Ecto neural progenitor cell (in vitro differentiated cells): ENCODE measurements around the gene VEGFA.

Experiments used
- DNase-seq: peaks from one replicate; pipeline ENCODE4 v3.0.0-alpha.2; 2018; ENCODE audit warnings: low spot score

Gene VEGFA

DNA sequence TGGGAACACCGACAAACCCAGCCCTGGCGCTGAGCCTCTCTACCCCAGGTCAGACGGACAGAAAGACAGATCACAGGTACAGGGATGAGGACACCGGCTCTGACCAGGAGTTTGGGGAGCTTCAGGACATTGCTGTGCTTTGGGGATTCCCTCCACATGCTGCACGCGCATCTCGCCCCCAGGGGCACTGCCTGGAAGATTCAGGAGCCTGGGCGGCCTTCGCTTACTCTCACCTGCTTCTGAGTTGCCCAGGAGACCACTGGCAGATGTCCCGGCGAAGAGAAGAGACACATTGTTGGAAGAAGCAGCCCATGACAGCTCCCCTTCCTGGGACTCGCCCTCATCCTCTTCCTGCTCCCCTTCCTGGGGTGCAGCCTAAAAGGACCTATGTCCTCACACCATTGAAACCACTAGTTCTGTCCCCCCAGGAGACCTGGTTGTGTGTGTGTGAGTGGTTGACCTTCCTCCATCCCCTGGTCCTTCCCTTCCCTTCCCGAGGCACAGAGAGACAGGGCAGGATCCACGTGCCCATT, 15.3 kb downstream of the VEGFA start:
- no peak for DNase-seq

DNA sequence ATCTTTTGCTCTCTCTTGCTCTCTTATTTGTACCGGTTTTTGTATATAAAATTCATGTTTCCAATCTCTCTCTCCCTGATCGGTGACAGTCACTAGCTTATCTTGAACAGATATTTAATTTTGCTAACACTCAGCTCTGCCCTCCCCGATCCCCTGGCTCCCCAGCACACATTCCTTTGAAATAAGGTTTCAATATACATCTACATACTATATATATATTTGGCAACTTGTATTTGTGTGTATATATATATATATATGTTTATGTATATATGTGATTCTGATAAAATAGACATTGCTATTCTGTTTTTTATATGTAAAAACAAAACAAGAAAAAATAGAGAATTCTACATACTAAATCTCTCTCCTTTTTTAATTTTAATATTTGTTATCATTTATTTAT, 15.9 kb downstream of the VEGFA start:
- no peak for DNase-seq

DNA sequence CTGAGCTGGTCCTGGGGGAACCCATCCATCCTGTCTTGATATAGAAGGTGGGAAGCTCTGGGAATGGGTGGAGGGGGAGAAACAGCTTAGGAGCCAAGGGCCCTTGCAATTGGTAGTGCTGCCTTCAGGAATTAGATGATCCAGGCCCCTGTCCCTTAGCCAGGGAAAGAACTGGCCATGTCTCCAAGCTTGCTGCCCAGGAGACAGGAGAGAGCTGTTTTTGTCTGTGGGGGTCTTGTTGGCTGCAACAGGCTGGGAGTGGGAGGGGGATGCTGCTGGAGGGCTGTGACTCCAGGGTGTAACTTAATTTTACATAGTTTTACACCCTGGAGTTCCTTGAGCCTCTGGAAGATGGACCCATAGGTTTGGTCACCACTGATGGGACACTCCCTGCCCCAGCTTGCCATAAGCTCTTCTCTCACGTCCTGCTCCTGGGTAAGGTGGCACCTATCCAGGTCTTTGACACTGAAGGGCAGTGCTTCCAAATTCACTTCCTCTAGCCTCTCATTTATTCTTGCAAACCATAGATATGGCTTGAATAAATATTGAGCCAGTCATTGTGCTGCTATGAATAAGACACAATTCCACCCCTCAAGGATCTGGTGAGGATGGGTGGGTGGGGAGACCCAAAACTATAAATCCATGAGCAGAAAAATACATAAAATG, 16.8 kb downstream of the VEGFA start:
- no peak for DNase-seq

DNA sequence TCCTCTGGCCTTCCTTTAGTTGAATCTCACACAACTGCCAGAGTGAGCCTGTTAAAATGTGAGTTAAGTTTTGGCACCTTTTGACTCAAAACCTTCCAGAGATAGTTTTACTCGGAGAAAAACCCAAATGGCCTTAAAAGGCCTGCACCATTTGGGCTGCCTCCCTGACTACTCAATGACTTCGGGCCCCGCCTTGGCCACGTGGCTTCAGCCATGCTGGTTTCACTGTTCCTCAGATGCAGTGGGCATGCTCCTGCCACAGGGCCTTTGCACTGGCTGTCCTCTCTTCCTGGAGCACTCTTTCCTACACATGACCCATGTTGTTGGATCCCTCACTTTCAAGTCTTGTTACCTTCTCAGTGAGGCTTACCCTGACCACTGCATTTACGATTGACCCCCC, 18.3 kb downstream of the VEGFA start:
- no peak for DNase-seq

DNA sequence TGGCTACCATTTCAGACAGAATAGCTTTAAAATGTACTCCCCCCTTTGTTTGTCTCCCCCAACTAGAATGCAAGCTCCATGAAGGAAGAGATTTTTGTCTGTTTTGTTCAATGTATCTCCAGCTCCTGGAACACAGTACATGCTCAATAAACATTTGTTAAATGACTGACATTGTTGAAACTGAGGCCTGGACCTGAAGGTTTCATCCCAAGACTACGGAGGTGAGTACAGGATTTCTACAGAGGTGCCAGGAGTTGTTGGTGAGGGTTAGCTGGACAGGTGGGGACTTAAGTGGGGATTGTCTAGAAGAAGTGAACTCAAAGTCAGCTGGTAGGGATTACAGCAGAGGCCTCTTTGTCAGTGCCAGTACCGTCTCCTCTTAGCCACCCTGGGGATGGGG, 19.4 kb downstream of the VEGFA start:
- DNase-seq: no peak

DNA sequence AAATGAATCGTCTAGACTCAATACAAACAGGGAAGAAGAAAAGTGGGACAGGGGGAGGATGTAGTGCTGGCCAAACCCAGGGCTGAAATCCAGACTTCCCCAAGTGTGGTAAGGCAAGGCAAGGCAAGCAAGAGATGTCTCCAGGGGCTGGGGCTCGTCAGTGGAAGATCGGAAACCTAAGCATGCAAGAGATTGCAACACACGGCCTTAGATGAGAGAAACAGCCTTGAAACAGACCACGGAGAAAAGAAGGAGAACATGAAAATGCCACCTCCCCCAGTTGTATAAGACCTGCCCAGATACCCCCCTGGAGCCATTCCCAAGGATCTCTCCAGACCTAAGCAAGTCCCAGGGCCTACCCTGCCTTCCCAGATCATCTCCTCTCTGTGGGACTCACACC, 20.0 kb downstream of the VEGFA start:
- no peak for DNase-seq

DNA sequence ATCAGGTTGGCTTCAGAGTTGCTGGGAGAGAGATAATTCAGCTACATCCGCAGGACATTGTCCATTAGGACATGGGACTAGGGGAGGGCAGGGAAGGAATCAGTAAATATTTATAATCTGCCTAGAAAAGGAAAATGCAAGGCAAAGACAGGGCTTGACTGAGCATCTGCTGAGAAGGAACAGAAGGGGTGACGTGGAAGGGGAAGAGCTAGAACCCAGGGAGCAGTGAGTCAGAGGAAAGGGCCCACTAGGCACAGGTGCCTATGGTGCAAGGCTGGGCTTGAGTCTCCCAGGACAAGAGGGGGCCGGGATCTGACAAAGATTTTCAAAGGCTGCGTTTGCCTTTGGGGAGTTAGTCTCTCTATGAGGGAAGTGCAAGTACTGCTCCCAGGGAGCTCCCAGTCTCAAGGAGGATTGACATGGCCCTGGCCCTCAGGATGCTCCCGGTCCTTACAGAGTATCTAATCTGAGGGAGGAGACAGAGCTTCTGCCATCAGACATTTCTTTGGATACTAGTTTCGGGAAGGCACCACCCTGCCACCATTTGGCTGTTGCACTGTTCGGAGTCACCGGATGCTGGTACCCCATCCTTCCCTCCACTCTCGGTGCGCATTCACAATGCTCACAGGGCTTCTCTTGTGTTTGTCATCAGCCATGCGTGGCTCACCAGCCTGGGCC, 21.9 kb downstream of the VEGFA start:
- no peak for DNase-seq

DNA sequence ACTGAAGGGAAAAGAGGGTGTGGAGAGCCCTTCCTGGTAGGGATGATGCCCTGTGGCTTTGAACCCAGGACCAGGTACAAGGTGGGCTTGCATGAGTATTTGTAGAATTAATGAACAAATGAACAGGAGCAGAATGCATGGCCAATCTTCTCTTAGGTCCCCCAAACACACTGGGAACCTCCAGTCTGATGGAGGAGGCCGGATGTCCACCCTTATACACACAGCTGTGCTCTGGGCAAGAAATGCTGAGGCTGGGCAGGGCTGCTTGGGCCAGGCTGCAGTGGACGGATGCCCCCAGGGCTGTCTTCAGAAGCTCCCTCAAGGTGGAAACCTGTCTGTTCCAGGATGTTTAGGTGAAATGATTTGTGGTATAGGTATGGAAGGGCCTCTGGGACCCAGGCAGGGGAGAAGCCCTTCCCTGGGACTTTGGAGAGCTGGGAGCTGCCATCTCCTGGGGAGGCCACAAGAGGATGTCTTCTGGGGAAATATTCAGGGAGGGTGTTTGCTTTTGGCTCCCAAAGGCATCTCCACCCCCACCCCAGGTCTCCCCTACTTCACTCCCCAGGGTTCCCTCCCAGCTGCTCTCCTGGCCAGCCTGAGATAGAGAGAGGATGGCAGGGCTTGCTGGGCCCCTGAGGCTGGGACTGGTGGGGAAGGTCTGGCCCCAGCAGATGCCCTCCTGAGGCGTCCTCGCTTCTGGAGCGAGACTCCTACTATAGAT, 23.3 kb downstream of the VEGFA start:
- no peak for DNase-seq

DNA sequence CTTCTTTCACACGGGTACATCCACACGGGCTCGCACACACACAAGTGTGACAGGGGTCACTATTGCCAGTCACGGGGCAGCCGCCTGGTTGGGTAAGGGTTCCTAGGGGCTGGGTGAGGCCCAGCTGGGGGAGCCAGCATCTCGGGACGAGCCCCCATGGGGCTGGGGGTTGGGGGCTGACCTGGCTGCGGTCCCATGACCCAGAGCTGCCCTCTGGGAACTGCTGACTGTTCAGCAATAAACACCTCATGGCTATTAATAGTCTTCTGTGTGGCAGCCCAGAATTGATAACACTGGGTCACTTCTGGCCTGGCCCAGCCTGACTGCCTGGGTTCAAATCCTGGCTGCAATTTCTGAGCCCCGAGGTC, 23.8 kb downstream of the VEGFA start:
- no peak for DNase-seq

DNA sequence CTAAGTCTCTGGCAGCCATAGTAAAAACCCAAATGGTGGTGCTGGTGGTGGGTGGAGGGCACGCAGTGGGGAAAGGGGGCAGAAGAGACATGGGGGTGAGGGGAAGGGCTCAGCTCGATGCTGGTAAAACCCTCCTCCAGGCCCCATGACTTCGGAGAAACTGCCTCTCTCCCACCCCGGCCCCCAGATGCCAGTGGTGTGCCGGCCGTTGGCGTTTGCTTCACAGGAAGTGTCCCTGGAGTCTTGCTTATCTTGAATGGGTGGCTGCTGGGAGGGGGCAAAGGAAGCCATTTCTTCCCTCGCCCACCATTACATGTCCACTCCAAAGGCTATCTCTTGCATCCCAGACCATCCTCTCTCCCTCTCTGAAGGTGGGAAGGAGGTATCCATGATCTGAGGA, 25.4 kb downstream of the VEGFA start:
- no peak for DNase-seq

DNA sequence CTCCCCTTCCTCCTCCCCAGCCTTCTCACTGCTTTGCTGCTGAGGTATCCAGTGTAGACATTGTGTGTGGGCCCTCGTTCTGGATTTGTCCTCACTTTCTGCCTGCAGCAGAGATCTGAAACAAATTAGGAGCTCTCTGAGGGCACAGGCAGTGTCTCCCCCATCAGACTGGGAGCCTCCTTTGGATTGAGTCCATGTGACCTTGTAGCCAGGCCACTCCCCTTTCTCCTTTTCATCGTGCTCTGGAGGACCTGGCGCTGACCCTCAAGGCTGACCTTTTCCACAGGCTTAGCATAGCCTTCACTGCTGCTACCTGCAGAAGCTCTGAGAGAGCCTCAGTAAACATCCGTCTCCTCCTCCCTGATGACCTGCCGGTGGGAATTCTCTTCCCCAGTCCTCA, 26.2 kb downstream of the VEGFA start:
- DNase-seq: no peak

DNA sequence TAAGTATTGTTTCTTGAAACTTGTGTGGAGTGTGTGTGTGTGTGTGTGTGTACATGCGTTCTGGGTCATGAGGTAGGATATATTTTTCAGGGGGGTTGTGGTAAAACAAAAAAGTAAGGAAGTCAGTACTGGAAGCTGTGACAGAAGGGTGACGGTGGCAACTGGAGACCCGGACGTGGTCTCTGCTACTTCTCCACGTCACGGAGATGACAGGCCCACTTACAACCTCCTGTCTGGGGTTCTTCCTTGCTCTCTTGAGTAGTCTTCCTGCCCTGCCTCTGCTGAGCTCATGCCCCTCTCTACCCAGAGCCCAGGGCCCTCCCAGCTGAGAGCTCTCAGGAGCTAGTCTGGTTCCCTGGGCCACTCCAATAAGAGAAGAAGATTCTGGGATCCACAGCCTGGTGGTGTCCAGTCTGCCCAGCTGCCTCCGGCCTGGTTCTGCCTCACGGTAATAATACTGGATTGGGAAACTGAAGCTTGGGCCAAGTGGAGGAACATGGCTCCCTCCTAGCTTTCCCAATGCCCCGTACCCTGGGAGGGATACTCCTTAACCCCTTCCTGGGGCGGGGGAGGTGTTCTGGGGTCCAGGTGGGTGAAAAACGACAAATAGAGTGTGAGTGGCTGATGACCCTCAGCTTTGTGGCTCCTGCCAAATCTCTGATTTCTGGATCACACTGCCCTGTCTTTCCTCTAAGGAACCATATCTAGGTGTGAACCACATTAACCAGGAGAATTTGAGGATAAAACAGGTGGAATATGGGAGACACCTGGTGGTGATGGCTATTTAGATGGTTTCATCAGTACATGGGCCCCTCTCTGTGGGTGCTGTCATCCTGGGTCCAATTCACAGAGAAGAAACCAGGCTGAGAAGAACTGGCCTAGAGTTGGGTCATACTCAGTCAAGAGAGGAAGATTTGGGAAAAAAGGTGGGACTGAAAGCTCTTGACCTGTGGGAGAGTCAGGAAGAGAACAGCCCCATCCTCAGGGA, 27.2 kb downstream of the VEGFA start:
- DNase-seq: no peak

DNA sequence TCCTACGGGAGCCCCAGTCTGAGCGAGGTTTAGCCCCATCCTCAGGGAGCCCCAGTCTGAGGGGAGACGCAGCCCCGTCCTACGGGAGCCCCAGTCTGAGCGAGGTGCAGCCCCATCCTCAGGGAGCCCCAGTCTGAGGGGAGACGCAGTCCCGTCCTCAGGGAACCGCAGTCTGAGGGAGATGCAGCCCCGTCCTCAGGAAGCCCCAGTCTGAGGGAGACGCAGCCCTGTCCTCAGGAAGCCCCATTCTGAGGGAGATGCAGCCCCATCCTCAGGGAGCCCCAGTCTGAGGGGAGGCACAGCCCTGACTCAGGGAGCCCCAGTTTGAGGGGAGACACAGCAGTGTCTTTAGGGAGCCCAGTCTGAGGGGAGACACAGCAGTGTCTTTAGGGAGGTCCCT, 27.9 kb downstream of the VEGFA start:
- no peak for DNase-seq

DNA sequence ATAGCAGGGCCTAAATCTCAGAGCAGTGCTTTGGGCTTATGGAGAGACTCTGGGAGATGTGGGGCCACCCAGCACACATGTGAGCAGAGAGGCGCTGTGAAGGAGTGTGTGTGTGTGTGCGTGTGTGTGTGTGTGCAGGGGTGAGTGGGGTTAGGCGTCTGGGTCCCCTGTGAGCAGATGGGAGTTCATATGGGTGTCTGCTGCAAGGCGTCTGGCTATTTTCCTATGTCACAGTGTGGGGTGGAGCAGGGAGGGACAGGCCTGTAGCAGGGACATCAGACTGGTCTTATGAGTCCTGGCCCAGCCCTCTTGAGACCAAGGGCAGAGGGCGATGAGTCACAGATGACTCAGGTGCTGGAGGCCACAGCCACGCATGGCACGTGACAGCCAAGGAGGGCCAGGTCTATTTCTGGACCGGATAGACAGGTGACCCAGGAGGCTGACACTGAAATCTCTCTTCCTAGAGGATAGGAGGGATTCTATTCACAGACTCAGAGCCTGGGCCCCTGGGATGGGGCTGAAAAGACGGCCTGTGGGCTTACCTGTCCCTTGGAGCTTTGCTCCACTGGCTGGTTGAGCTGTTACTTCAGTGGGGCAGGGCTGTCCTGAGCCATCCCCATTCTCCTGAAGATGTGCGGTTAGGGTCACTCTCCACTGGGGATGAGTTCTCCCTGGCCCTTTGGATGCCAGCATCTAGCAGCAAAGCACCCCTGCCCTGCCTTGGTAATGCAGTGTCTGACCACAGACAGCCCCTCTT, 28.9 kb downstream of the VEGFA start:
- DNase-seq: no peak

DNA sequence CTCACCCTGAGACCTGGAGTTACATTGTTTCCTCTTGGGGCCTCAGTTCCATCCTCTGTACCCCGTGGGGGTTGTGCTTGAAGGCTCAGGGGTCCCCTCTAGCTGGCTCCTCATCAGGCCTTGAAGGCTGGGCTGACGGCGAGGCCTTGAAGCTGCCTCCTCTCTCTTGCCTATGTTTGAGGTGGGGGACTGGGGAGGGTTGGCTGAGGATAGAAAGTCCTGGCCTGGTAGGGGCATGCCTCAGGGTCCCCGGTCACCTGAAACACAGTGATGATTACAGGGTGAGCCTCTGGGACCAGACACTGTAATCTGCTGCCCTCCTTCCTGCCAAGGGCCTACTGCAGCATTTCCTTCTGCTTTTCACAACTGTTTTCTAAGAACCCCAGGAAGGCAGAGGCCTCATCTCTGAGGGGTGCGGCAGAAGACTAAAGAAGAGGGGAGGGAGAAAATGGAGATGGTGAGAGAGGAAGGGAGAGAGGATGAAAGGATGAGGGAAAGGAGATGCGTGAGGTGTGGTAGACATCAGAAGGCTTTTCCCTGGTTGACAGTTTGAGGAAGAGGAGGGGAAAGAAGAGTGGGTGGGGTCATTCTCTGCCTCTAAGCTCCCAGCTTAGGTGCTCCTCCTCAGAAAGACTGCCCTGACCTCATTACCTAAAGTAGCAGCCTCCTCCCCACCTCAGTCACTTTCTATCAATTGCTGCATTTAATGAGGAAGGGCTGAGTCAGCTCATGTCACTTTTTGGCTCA, 29.7 kb downstream of the VEGFA start:
- no peak for DNase-seq

DNA sequence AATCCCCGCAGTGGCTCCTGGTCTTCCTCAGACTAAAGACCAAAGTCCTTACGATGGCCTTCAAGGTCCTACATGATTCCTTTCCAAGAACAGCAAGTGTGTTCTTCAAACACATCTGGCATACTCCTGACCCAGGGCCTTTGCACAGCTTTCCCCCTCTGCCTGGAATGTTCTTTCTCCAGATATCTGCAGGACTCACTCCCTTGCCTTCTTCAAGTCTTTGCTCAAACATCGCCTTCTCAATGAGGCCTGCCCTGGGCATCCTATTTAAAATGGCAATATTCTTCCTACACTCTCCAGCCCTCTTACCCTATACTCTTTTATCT, 30.2 kb downstream of the VEGFA start:
- no peak for DNase-seq

DNA sequence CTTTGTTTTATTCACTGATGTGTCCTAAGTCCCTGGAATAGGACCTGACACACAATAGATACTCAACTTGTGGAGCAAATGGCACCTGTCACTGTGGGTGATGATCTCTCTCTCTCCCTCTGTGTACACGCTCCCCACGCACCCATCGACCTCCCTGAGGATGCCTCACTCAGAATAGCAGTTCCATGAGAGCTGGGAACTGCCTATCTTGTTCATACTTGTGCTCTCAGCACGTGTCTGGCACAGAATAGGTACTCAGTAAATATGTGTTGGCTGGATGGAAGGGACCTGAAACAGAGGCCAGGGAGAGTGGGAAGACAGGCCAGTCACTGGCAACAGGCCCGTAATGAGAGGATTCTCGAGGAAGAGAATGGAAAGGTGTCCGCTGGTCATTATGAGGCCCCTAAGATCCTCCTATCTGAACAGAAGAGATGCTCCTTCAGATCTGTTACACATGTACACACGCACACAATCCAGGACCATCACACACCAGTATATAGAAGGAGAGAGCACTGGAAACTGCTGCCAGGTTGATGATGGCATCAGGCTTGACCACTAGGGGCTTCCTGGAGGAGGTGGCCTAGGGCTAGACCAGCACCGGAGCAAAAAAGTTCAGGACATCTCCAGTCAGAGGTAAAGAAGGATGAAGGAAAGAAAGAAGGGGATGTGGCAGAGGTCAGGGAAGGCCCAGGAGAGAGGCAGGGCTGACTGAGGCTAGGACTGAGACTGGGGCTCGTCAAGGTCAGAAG, 30.9 kb downstream of the VEGFA start:
- DNase-seq: no peak

DNA sequence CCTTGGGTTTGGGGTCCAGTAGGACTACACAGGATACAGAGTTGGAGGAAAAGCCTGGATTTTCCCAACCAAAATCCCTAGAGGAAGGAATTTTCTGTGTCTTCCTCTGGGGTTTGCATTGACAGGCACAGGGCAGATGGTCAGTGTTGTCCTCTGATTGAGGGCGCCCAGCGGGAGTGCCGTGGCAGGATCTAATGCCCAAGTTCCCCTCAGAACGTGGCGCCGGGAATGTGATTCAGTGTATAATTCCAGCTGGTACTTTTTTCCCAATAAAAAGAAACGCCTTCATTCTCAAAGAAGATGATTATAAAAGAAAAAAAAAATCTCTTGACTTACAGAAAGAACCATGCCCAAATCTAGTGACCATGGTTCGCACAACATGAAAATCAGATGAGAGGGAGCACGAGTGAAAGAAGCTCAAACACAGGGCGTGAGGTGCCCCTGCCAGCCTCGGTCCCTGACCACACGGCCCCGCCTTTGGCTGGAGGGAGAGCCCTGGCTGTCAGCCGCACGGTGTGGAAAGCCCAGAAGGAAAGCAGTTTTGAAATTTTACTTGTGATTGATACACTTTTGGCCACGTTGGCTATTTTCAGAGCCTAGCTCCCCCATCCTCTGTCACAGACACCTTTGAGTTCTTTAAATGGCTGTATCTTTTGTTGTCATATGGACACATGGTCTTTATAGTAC, 31.6 kb downstream of the VEGFA start:
- DNase-seq: no peak

DNA sequence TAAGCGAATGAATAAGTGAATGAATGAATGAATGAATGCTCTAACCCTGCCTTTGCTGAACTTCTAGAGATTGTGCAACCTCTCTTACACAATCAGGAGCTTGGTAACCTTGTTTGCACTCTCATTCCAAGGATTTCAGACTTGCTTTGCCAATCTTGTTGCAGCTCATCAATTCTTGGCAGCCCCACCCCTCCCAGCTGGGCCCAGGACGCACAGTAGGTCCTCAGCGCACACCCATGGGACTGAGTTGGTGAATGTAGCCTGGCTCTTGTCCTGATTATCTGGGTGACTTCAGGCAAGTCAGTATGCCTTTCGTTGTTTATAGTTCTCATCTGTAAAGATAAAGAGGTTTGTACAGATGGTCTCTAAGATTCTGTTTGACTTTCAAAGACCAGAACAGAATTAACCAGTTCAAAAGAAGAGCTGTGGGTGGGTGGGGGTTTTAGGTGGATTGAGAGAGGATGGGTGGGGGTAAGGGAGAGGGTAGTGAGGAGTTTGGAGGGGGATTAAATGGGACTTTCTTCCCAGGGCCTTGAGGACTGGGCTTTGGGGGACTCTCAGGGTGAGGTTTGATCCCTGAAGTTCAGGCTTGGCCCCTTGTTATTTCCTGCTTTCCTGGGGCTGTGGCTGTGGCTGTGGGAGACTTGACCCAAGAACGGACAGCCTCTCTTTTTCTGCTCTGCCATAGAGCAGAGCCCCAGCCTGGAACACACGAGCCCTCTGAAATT, 33.2 kb downstream of the VEGFA start:
- no peak for DNase-seq
